ENCODE data around the gene CPA2. TPM values are rescaled to one million over a fixed set of nuclear protein-coding genes. Genes with fewer than 3 reads are reported as not detected.

Gene CPA2
- total and polyA plus RNA-seq, 2 experiments from 2014 or later = 198 to 303 TPM

- WGBS (ENCODE audit: low lambda C conversion rate, missing lambda C conversion rate) = 79% methylated on average over 6 of the region's 6 CpGs
- no peak for TF ChIP-seq EZH2 (IDR thresholded peaks at IDR 0.05; ENCODE audit: borderline replicate concordance)
- no peak for TF ChIP-seq EZH2phosphoT487 (IDR thresholded peaks at IDR 0.05; ENCODE audit: low read depth, severe bottlenecking, unreplicated experiment)
- TF ChIP-seq CTCF (IDR thresholded peaks at IDR 0.05; ENCODE audit: poor library complexity) = no peak
- no peak overlapping the region for H3K27ac ChIP-seq
- H3K4me2 ChIP-seq = peak overlapping the region; percentile 67
- H3K4me1 ChIP-seq (ENCODE audit: insufficient read depth) = peaks cover 30% of the 10 kb centered on the region
- no peaks in the 10 kb centered on the region for H3K27me3 ChIP-seq
- no peak overlapping the region for H2AFZ ChIP-seq
- H3K79me2 ChIP-seq = peaks cover 5% of the 10 kb centered on the region
- H3K9me3 ChIP-seq (ENCODE audit: low read depth) = no peaks in the 10 kb centered on the region
- no peak for DNase-seq (ENCODE audit: low spot score)
- no peaks in the 10 kb centered on the region for H4K20me1 ChIP-seq (ENCODE audit: insufficient read depth, poor library complexity, severe bottlenecking)
- H3K4me3 ChIP-seq = no peak overlapping the region
- no peaks in the 10 kb centered on the region for H3K9me2 ChIP-seq (replicated peaks; ENCODE audit: insufficient read depth)
- no peaks in the 10 kb centered on the region for H3K36me3 ChIP-seq (replicated peaks; ENCODE audit: insufficient read depth, low read depth)
These were observed 2.0 kb downstream of the CPA2 start for GRCh38 chr7:130268463-130269317.

- H3K27me3 ChIP-seq = no peaks in the 10 kb centered on the region
- DNase-seq (ENCODE audit: low spot score) = no peak
- no peaks in the 10 kb centered on the region for H3K9me3 ChIP-seq (ENCODE audit: low read depth)
- no peak overlapping the region for H2AFZ ChIP-seq
- TF ChIP-seq CTCF (IDR thresholded peaks at IDR 0.05; ENCODE audit: poor library complexity) (no peak), EZH2phosphoT487 (IDR thresholded peaks at IDR 0.05; ENCODE audit: low read depth, severe bottlenecking, unreplicated experiment) (no peak), EZH2 (IDR thresholded peaks at IDR 0.05; ENCODE audit: borderline replicate concordance) (no peak)
- no peaks in the 10 kb centered on the region for H4K20me1 ChIP-seq (ENCODE audit: insufficient read depth, poor library complexity, severe bottlenecking)
- no peaks in the 10 kb centered on the region for H3K36me3 ChIP-seq (replicated peaks; ENCODE audit: insufficient read depth, low read depth)
- peaks cover 5% of the 10 kb centered on the region for H3K79me2 ChIP-seq
- peaks cover 28% of the 10 kb centered on the region for H3K4me1 ChIP-seq (ENCODE audit: insufficient read depth)
- WGBS (ENCODE audit: low lambda C conversion rate, missing lambda C conversion rate) = 94% methylated on average over 1 of the region's 1 CpG
- peak overlapping the region; percentile 67 for H3K4me2 ChIP-seq
- no peaks in the 10 kb centered on the region for H3K9me2 ChIP-seq (replicated peaks; ENCODE audit: insufficient read depth)
- no peak overlapping the region for H3K27ac ChIP-seq
- no peak overlapping the region for H3K4me3 ChIP-seq
These were observed 2.6 kb downstream of the CPA2 start for GRCh38 chr7:130269318-130269694.

- H3K79me2 ChIP-seq = peaks cover 5% of the 10 kb centered on the region
- no peaks in the 10 kb centered on the region for H3K9me3 ChIP-seq (ENCODE audit: low read depth)
- H3K36me3 ChIP-seq (replicated peaks; ENCODE audit: insufficient read depth, low read depth) = no peaks in the 10 kb centered on the region
- H2AFZ ChIP-seq = no peak overlapping the region
- H3K4me1 ChIP-seq (ENCODE audit: insufficient read depth) = peaks cover 33% of the 10 kb centered on the region
- no peaks in the 10 kb centered on the region for H4K20me1 ChIP-seq (ENCODE audit: insufficient read depth, poor library complexity, severe bottlenecking)
- H3K4me2 ChIP-seq = no peak overlapping the region
- no peak for DNase-seq (ENCODE audit: low spot score)
- H3K4me3 ChIP-seq = no peak overlapping the region
- no peaks in the 10 kb centered on the region for H3K9me2 ChIP-seq (replicated peaks; ENCODE audit: insufficient read depth)
- WGBS (ENCODE audit: low lambda C conversion rate, missing lambda C conversion rate) = 90% methylated on average over 12 of the region's 12 CpGs
- TF ChIP-seq EZH2 (IDR thresholded peaks at IDR 0.05; ENCODE audit: borderline replicate concordance) (no peak), CTCF (IDR thresholded peaks at IDR 0.05; ENCODE audit: poor library complexity) (no peak), EZH2phosphoT487 (IDR thresholded peaks at IDR 0.05; ENCODE audit: low read depth, severe bottlenecking, unreplicated experiment) (no peak)
- H3K27me3 ChIP-seq = no peaks in the 10 kb centered on the region
- H3K27ac ChIP-seq = peak overlapping the region; percentile 90
These were observed 4.5 kb downstream of the CPA2 start for GRCh38 chr7:130270947-130271800.

All from hepatocyte (in vitro differentiated cells).